BLaER1 treated with 17β-estradiol and CSF1 and Interleukin-3, amounts not matched to agents 10 nM and 100 nM (cell line): ENCODE results near the gene C1orf159.

Experiments used
- H3K27ac ChIP-seq, 11 experiments: shearing (Covaris generic); formaldehyde crosslinking; 2 replicates each; pipeline ENCODE4 v1.8.1; 2022
- H3K27me3 ChIP-seq, 11 experiments: shearing (Covaris generic); formaldehyde crosslinking; 2 replicates each; pipeline ENCODE4 v1.8.1; 2022
- H3K36me3 ChIP-seq, 11 experiments: shearing (Covaris generic); formaldehyde crosslinking; 2 replicates each; pipeline ENCODE4 v1.8.1; 2022
- H3K4me1 ChIP-seq, 10 experiments: shearing (Covaris generic); formaldehyde crosslinking; 2 replicates each; pipeline ENCODE4 v1.8.1; 2022
- H3K4me2 ChIP-seq, 11 experiments: shearing (Covaris generic); formaldehyde crosslinking; 2 replicates each; pipeline ENCODE4 v1.8.1; 2022
- H3K4me3 ChIP-seq, 10 experiments: shearing (Covaris generic); formaldehyde crosslinking; 2 replicates each; pipeline ENCODE4 v1.8.1; 2022
- H3K9ac ChIP-seq, 11 experiments: shearing (Covaris generic); formaldehyde crosslinking; 2 replicates each; pipeline ENCODE4 v1.8.1; 2022
- H3K9me3 ChIP-seq, 11 experiments: shearing (Covaris generic); formaldehyde crosslinking; replicated peaks in 1 of 11; 2 replicates each; pipeline ENCODE4 v1.8.1; 2022
- H4K20me1 ChIP-seq, 11 experiments: shearing (Covaris generic); formaldehyde crosslinking; 2 replicates each; pipeline ENCODE4 v1.8.1; 2022
- Cebpa-rat ChIP-seq, 11 experiments: shearing (Covaris generic); IDR thresholded peaks; 2 replicates each; pipeline ENCODE4 v1.8.1; 2022

The C1orf159 gene

GRCh38 chr1:1130206-1131120 lies 14.6 kb upstream of the C1orf159 start:
- no peak overlapping the region for H3K4me3 ChIP-seq
- H3K9me3 ChIP-seq: no peaks in the 10 kb centered on the region
- H3K9ac ChIP-seq: no peak overlapping the region
- no peak overlapping the region for H3K4me2 ChIP-seq
- H3K4me1 ChIP-seq: peaks cover 4 to 35% (median 28%) of the 10 kb centered on the region in 10 experiments; a peak in 18 of 20 replicates
- peaks cover 0 to 11% (median 0%) of the 10 kb centered on the region in 11 experiments; a peak in 4 of 22 replicates for H3K27me3 ChIP-seq
- H3K36me3 ChIP-seq: no peaks in the 10 kb centered on the region
- H3K27ac ChIP-seq: no peak overlapping the region
- peaks cover 0 to 26% (median 0%) of the 10 kb centered on the region in 11 experiments; a peak in 2 of 22 replicates for H4K20me1 ChIP-seq
- TF ChIP-seq Cebpa-rat (IDR thresholded peaks at IDR 0.05): no peak

GRCh38 chr1:1129381-1129821 lies 13.5 kb upstream of the C1orf159 start:
- Histone ChIP-seq H3K9ac (no peak overlapping the region), H3K4me1 (peaks cover 4 to 25% (median 17%) of the 10 kb centered on the region in 10 experiments; a peak in 18 of 20 replicates), H4K20me1 (peaks cover 0 to 35% (median 0%) of the 10 kb centered on the region in 11 experiments; a peak in 2 of 22 replicates), H3K36me3 (no peaks in the 10 kb centered on the region), H3K27me3 (peaks cover 0 to 6% (median 0%) of the 10 kb centered on the region in 11 experiments; a peak in 2 of 22 replicates), H3K9me3 (no peaks in the 10 kb centered on the region), H3K4me3 (no peak overlapping the region), H3K4me2 (no peak overlapping the region), H3K27ac (no peak overlapping the region)
- no peak for TF ChIP-seq Cebpa-rat (IDR thresholded peaks at IDR 0.05)

- no peak overlapping the region for H3K9ac ChIP-seq
- H3K4me3 ChIP-seq: no peak overlapping the region
- peaks cover 0 to 38% (median 0%) of the 10 kb centered on the region in 11 experiments; a peak in 2 of 22 replicates for H4K20me1 ChIP-seq
- 0 out of 22 replicates have a peak, but pooled peaks cover 0 to 4% (median 0%) of the 10 kb centered on the region in 11 experiments for H3K9me3 ChIP-seq
- no peak overlapping the region for H3K27ac ChIP-seq
- TF ChIP-seq Cebpa-rat (IDR thresholded peaks at IDR 0.05): no peak
- H3K4me1 ChIP-seq: peaks cover 4 to 22% (median 14%) of the 10 kb centered on the region in 10 experiments; a peak in 18 of 20 replicates
- peaks cover 0 to 6% (median 0%) of the 10 kb centered on the region in 11 experiments; a peak in 2 of 22 replicates for H3K27me3 ChIP-seq
- no peak overlapping the region for H3K4me2 ChIP-seq
- no peaks in the 10 kb centered on the region for H3K36me3 ChIP-seq
Observed at GRCh38 chr1:1128454-1129139, 12.7 kb upstream of the C1orf159 start.

- H3K9me3 ChIP-seq: 0 out of 22 replicates have a peak, but pooled peaks cover 0 to 4% (median 0%) of the 10 kb centered on the region in 11 experiments
- H3K4me2 ChIP-seq: no peak overlapping the region
- no peak overlapping the region for H3K4me3 ChIP-seq
- no peaks in the 10 kb centered on the region for H3K36me3 ChIP-seq
- H3K27ac ChIP-seq: no peak overlapping the region
- peaks cover 0 to 10% (median 0%) of the 10 kb centered on the region in 11 experiments; a peak in 4 of 22 replicates for H3K27me3 ChIP-seq
- peaks cover 0 to 46% (median 0%) of the 10 kb centered on the region in 11 experiments; a peak in 5 of 22 replicates for H4K20me1 ChIP-seq
- H3K9ac ChIP-seq: 0 out of 22 replicates have a peak overlapping the region, but pooled peaks of 1 of the 11 experiments have one; percentile 9
- peaks cover 0 to 21% (median 13%) of the 10 kb centered on the region in 10 experiments; a peak in 16 of 20 replicates for H3K4me1 ChIP-seq
- no peak for TF ChIP-seq Cebpa-rat (IDR thresholded peaks at IDR 0.05)
Observed at GRCh38 chr1:1127551-1128451, 11.9 kb upstream of the C1orf159 start.

- Histone ChIP-seq H3K27ac (no peak overlapping the region), H3K36me3 (no peaks in the 10 kb centered on the region), H3K4me1 (peaks cover 0 to 29% (median 25%) of the 10 kb centered on the region in 10 experiments; a peak in 18 of 20 replicates), H3K27me3 (peaks cover 0 to 14% (median 0%) of the 10 kb centered on the region in 11 experiments; a peak in 6 of 22 replicates), H3K9ac (no peak overlapping the region), H3K9me3 (0 out of 22 replicates have a peak, but pooled peaks cover 0 to 4% (median 0%) of the 10 kb centered on the region in 11 experiments), H3K4me2 (no peak overlapping the region), H3K4me3 (no peak overlapping the region), H4K20me1 (peaks cover 0 to 47% (median 0%) of the 10 kb centered on the region in 11 experiments; a peak in 5 of 22 replicates)
- TF ChIP-seq Cebpa-rat (IDR thresholded peaks at IDR 0.05): no peak
Observed at GRCh38 chr1:1125945-1126344, 10.1 kb upstream of the C1orf159 start.

GRCh38 chr1:1124786-1125642 lies 9.1 kb upstream of the C1orf159 start:
- Histone ChIP-seq H3K36me3 (no peaks in the 10 kb centered on the region), H3K27ac (no peak overlapping the region), H3K27me3 (peaks cover 1 to 22% (median 2%) of the 10 kb centered on the region in 11 experiments; a peak in 18 of 22 replicates), H3K9ac (no peak overlapping the region), H3K9me3 (0 out of 22 replicates have a peak, but pooled peaks cover 0 to 4% (median 0%) of the 10 kb centered on the region in 11 experiments), H3K4me3 (no peak overlapping the region), H4K20me1 (peaks cover 0 to 42% (median 0%) of the 10 kb centered on the region in 11 experiments; a peak in 5 of 22 replicates), H3K4me1 (peaks cover 0 to 38% (median 34%) of the 10 kb centered on the region in 10 experiments; a peak in 18 of 20 replicates), H3K4me2 (no peak overlapping the region)
- TF ChIP-seq Cebpa-rat (IDR thresholded peaks at IDR 0.05): no peak

- peaks cover 0 to 44% (median 40%) of the 10 kb centered on the region in 10 experiments; a peak in 18 of 20 replicates for H3K4me1 ChIP-seq
- no peaks in the 10 kb centered on the region for H3K36me3 ChIP-seq
- no peak overlapping the region for H3K9ac ChIP-seq
- H3K27ac ChIP-seq: no peak overlapping the region
- H3K27me3 ChIP-seq: peaks cover 7 to 28% (median 8%) of the 10 kb centered on the region in 11 experiments
- no peak for TF ChIP-seq Cebpa-rat (IDR thresholded peaks at IDR 0.05)
- no peak overlapping the region for H3K4me3 ChIP-seq
- H3K4me2 ChIP-seq: no peak overlapping the region
- H4K20me1 ChIP-seq: peaks cover 0 to 43% (median 0%) of the 10 kb centered on the region in 11 experiments; a peak in 6 of 22 replicates
- 0 out of 22 replicates have a peak, but pooled peaks cover 0 to 4% (median 0%) of the 10 kb centered on the region in 11 experiments for H3K9me3 ChIP-seq
Observed at GRCh38 chr1:1124508-1124785, 8.6 kb upstream of the C1orf159 start.
